Subcutaneous abdominal adipose tissue (tissue), 5 donors: ENCODE results near the gene PLXDC2.

Source experiments
- H3K27ac ChIP-seq: one replicate; pipeline ENCODE4 v1.7.0; 2013; ENCODE audit warnings: low read depth, mild to moderate bottlenecking, inconsistent platforms, low read length, moderate library complexity
- H3K27me3 ChIP-seq, 5 donors: one replicate each; pipeline ENCODE4 v1.7.0; 2013; ENCODE audit warnings: low read length in 5 of 5, inconsistent platforms in 1 of 5; ENCODE audit not compliant: control insufficient read depth in 5 of 5, insufficient read depth in 4 of 5
- H3K36me3 ChIP-seq, 5 donors: one replicate each; pipeline ENCODE4 v1.7.0; 2013; ENCODE audit warnings: low read length in 5 of 5; ENCODE audit not compliant: control insufficient read depth in 5 of 5, insufficient read depth in 5 of 5
- H3K4me1 ChIP-seq, 5 donors: one replicate each; pipeline ENCODE4 v1.7.0; 2013; ENCODE audit warnings: low read length in 5 of 5, mild to moderate bottlenecking in 3 of 5, moderate library complexity in 1 of 5; ENCODE audit not compliant: control insufficient read depth in 5 of 5, insufficient read depth in 5 of 5
- H3K4me3 ChIP-seq, 5 donors: one replicate each; pipeline ENCODE4 v1.7.0; 2013; ENCODE audit warnings: low read length in 5 of 5, low read depth in 1 of 5
- H3K9ac ChIP-seq, 5 donors: one replicate each; pipeline ENCODE4 v1.7.0; 2013; ENCODE audit warnings: low read length in 5 of 5, mild to moderate bottlenecking in 4 of 5, moderate library complexity in 3 of 5
- H3K9me3 ChIP-seq, 5 donors: one replicate each; pipeline ENCODE4 v1.7.0; 2013; ENCODE audit warnings: low read length in 5 of 5; ENCODE audit not compliant: control insufficient read depth in 5 of 5
- donor health status: healthy.
- donor health status: healthy.
- donor health status: healthy.
- donor health status: healthy.
- donor health status: healthy.

PLXDC2 gene

DNA sequence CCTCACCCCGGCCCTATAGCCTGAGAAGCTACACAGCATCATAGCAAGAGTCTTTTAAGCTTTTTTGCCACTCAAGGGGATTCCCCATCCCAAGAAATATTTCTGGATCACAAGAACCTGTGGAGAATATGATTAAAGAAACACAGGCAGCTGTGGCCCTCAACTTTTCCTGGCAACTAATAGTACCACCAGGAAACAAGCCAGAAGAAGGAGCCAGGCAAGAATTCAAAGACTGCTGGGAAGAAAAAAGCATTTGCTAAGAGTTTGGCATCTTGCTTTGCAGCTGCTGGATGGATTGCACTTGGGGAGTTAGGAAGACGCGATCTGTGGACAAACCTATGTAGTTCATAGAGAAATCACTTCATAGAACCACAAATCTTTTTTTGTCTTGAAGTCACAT, 437.8 kb downstream of the PLXDC2 start:
- Histone ChIP-seq H3K36me3 (peaks cover 2 to 8% (median 3%) of the 10 kb centered on the region in 5 donors), H3K4me1 (peaks cover 0 to 8% (median 0%) of the 10 kb centered on the region in 5 donors), H3K27me3 (no peaks in the 10 kb centered on the region), H3K9ac (no peak overlapping the region), H3K9me3 (no peaks in the 10 kb centered on the region), H3K4me3 (no peak overlapping the region), H3K27ac (no peak overlapping the region)

DNA sequence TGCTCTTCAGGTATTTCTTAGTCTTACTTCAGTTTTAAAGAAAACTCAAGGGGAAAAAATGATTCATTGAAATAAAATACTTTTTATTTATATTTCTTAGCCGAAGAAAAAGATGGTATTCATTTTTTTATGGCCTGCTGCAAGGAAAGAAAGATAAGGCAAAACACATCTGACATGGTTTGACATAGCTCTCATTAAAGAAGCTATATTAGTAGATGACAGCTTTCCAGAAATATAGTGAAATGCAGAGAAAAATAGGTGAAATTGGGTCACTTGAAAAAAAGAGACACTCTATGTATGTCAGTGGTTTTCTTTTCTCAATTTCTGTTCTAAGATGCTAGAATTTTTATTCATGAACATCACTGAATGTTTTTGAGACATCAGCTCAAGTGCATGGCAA, 438.3 kb downstream of the PLXDC2 start:
- H3K36me3 ChIP-seq = peaks cover 0 to 6% (median 3%) of the 10 kb centered on the region in 5 donors
- no peaks in the 10 kb centered on the region for H3K27me3 ChIP-seq
- no peak overlapping the region for H3K27ac ChIP-seq
- no peak overlapping the region for H3K4me3 ChIP-seq
- H3K4me1 ChIP-seq = peaks cover 0 to 8% (median 0%) of the 10 kb centered on the region in 5 donors
- no peaks in the 10 kb centered on the region for H3K9me3 ChIP-seq
- no peak overlapping the region for H3K9ac ChIP-seq

DNA sequence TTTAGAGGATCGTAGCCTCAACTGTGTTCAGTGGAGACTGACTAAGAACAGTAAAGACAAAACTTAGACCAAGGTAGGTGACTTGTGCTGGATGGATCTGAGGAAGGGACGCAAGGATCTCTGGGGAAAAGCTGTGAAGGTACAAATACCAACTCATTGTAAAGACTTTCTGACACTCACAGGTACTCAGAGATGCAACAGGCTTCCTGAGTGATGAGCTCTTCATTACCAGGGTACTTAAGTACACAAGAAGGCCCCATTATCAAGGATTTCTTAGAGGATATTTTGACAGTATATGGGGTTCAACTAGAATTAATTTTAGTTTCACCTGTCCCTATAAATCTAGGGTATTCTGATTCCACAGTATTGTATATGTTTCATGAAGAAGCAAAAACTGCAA, 440.7 kb downstream of the PLXDC2 start:
- no peak overlapping the region for H3K4me3 ChIP-seq
- no peak overlapping the region for H3K9ac ChIP-seq
- H3K4me1 ChIP-seq = peaks cover 0 to 8% (median 0%) of the 10 kb centered on the region in 5 donors
- H3K9me3 ChIP-seq = no peaks in the 10 kb centered on the region
- peaks cover 0 to 7% (median 0%) of the 10 kb centered on the region in 5 donors for H3K36me3 ChIP-seq
- H3K27me3 ChIP-seq = no peaks in the 10 kb centered on the region
- no peak overlapping the region for H3K27ac ChIP-seq

DNA sequence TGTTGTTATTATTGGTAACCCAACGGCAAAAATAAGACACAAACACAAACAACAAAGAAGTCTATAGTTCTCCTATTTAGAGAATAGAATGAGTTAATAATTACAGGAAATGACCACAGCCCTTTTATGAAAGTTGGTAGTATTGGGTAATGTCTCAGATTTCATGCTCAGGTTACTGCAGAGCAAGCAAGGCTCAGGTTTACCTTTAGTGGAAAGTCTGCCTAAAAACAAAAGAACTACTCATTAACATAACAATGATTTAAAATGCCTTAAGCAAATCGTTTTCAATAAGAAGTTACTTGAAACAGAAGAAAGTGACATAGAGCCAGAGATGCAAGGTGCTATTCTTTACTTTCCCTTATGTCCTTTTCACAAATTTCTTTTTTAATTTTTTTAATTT, 441.2 kb downstream of the PLXDC2 start:
- peaks cover 0 to 8% (median 0%) of the 10 kb centered on the region in 5 donors for H3K36me3 ChIP-seq
- H3K9me3 ChIP-seq = peaks cover 0 to under 1% (median 0%) of the 10 kb centered on the region in 5 donors
- H3K27me3 ChIP-seq = no peaks in the 10 kb centered on the region
- H3K4me3 ChIP-seq = no peak overlapping the region
- H3K4me1 ChIP-seq = peaks cover 0 to 8% (median 0%) of the 10 kb centered on the region in 5 donors
- H3K9ac ChIP-seq = no peak overlapping the region
- no peak overlapping the region for H3K27ac ChIP-seq

DNA sequence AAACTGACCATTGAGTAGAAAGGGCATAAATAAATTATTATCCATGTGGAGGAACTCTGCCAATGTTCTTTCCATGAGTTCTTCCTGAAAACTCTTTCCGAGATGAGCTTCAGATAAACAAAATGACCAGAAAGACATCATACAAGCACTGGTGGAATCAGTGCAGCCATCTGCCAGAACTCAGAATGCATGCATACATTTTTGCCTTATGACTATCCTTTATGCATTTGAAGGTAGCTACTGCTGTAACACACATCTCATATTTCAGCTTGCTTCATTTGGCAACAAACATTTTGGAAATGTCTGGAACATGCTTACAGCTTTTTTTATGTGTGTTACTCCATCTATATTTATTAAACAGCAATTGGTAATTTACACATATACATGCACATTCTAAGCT, 448.9 kb downstream of the PLXDC2 start:
- Histone ChIP-seq H3K4me1 (no peaks in the 10 kb centered on the region), H3K27me3 (no peaks in the 10 kb centered on the region), H3K4me3 (no peak overlapping the region), H3K27ac (no peak overlapping the region), H3K36me3 (peaks cover 0 to 3% (median 0%) of the 10 kb centered on the region in 5 donors), H3K9ac (no peak overlapping the region), H3K9me3 (peaks cover 0 to 2% (median 0%) of the 10 kb centered on the region in 5 donors)

DNA sequence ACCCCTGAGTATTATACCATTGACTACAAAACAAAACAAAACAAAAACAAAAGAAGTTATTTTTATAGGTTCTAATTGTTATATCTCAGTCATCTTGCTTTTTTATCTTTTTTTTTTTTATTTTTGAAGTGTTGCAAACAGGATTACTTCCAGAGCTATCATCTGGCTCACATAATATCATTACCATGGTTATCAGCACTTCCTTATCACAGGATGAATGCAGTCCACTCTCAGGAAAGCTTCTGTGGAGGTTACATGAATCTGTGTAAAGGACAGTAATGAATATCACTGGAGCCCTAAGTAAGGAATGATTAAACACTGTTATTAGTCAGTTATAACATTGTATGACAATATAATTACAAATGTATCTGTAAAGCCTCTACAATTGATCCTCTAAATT, 451.5 kb downstream of the PLXDC2 start:
- Histone ChIP-seq H3K4me1 (no peaks in the 10 kb centered on the region), H3K9ac (no peak overlapping the region), H3K4me3 (no peak overlapping the region), H3K9me3 (no peaks in the 10 kb centered on the region), H3K27me3 (no peaks in the 10 kb centered on the region), H3K27ac (no peak overlapping the region), H3K36me3 (no peaks in the 10 kb centered on the region)

GRCh38 chr10:20271490-20271889, 455.3 kb downstream of the PLXDC2 start:
- Histone ChIP-seq H3K4me1 (no peaks in the 10 kb centered on the region), H3K9me3 (no peaks in the 10 kb centered on the region)

GRCh38 chr10:20272608-20273007, 456.4 kb downstream of the PLXDC2 start:
- Histone ChIP-seq H3K4me3 (no peak overlapping the region), H3K9me3 (no peaks in the 10 kb centered on the region), H3K9ac (no peak overlapping the region), H3K27me3 (no peaks in the 10 kb centered on the region), H3K27ac (no peak overlapping the region), H3K36me3 (no peaks in the 10 kb centered on the region), H3K4me1 (no peaks in the 10 kb centered on the region)

More at GRCh38 chr10:20271490-20271889, 455.3 kb downstream of the PLXDC2 start:
- Histone ChIP-seq H3K9ac (no peak overlapping the region), H3K4me3 (no peak overlapping the region), H3K27me3 (no peaks in the 10 kb centered on the region), H3K27ac (no peak overlapping the region), H3K36me3 (no peaks in the 10 kb centered on the region)

DNA sequence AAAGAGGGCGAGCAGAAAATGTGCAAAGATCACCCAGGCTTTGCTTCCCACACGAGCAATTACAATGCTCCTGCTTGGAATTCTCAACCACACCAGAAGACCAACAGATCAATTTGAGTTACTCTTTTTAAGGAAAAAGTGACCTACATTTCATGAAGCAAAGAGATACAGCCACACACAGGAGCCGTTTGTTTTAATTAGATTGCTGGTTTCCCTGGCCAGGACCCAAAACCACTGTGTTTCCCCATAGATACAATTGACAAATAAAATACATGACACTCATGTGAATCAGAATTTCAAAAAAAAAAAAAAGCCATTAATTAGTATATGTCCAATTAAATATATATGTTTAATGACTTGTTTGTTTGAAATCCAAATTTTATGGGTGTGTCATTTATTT, 458.3 kb downstream of the PLXDC2 start:
- H3K27ac ChIP-seq = no peak overlapping the region
- H3K9me3 ChIP-seq = no peaks in the 10 kb centered on the region
- no peak overlapping the region for H3K4me3 ChIP-seq
- no peaks in the 10 kb centered on the region for H3K27me3 ChIP-seq
- H3K9ac ChIP-seq = no peak overlapping the region
- peaks cover 0 to 4% (median 1%) of the 10 kb centered on the region in 5 donors for H3K36me3 ChIP-seq
- no peaks in the 10 kb centered on the region for H3K4me1 ChIP-seq

DNA sequence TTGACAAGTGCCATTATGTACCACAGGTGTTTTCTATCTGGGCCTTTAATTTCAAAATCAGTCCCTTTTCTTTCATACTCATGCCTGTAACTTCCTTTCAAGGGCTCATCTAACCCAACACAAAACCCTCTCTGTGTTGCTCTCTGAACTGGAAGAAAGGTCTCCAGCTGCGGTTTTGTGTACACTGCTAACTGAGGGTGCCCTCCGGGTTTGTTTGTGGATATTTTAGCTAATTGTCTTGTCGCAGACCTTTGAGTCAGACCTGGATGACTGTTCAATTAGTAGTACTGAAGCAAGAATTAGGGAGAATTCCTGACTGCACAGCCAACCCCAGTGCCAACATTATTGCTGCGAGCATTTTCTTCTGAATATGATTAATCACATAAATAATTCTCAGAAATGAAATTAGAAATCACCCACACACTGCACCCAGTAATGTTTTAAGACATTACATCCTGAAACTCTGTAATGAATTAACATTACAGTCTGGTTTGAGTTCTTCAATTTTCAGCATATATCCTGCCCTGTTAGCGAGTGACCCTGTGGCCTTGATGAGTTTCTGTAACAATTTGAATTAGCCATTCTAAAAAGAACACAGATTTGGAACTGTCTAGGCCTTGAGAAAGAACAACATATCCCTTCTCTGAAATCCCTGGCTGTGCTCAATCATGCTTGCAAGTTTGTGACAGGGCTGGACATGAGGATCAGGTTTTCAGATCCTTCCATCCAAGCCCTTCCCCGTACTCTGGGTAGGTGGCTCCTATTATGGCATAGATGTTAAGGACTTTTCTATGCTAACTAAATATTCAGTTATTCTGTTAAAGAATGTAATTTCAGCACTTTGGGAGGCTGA, 460.1 kb downstream of the PLXDC2 start:
- H3K4me1 ChIP-seq = no peaks in the 10 kb centered on the region
- no peaks in the 10 kb centered on the region for H3K9me3 ChIP-seq
- peaks cover 0 to 19% (median 13%) of the 10 kb centered on the region in 5 donors for H3K36me3 ChIP-seq
- no peak overlapping the region for H3K9ac ChIP-seq
- H3K27me3 ChIP-seq = no peaks in the 10 kb centered on the region
- H3K4me3 ChIP-seq = no peak overlapping the region
- no peak overlapping the region for H3K27ac ChIP-seq
